ENCODE results near the gene FAM83G. TPM values are rescaled to one million over a fixed set of nuclear protein-coding genes. Genes with fewer than 3 reads are reported as not detected.

Gene FAM83G
- total RNA-seq, 1 experiment from 2014 or later, result 31.4 TPM

DNA sequence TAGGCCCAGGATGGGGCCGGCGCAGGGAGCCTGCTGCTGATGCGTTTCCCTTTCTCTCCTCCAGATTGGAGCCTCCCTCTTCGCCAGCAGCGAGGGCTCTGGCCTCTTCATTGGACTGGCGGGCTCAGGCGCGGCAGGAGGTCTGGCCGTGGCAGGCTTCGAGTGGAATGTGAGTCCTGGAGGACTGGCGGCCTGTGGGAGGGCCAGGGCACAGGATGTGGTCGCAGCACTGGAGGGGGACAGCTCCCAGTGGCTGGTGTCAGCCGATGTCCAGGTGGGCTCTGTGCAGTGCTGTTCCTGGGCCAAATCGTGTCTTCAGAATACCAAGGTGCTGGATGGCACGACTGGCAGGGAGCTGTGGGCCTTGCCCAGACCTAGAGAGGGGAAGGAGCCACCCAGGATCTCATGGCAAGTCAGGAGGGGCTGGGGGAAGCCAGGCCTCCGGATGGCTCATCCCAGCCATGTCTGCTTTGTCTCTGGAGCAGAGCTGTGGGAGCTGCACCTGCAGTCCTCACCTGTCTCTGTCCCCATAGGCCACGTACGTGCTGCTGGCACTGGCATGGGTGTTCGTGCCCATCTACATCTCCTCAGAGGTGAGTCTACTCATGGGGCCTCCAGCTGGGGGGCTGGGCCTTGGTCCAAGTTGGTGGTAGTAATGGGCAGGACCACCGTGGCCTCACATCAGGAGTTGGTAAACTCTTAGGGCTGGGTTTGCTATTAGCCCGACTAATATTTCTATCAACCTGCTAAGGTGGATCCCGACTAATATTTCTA, 45.3 kb downstream of the FAM83G start:
- no peaks in the 10 kb centered on the region for H3K36me3 Mint-ChIP-seq
- H3K4me3 Mint-ChIP-seq, result no peak overlapping the region
- no peak for ATAC-seq
- peaks cover 8% of the 10 kb centered on the region for H3K4me1 Mint-ChIP-seq
- TF ChIP-seq CREB1 (CRISPR knock-in tag; IDR thresholded peaks at IDR 0.05) (no peak), JAZF1 (CRISPR knock-in tag; IDR thresholded peaks at IDR 0.05) (no peak), AFF4 (CRISPR knock-in tag; IDR thresholded peaks at IDR 0.05; ENCODE audit: borderline replicate concordance) (no peak), MAX (CRISPR knock-in tag; IDR thresholded peaks at IDR 0.05) (no peak)
- TF ChIP-seq, protein P1, sequence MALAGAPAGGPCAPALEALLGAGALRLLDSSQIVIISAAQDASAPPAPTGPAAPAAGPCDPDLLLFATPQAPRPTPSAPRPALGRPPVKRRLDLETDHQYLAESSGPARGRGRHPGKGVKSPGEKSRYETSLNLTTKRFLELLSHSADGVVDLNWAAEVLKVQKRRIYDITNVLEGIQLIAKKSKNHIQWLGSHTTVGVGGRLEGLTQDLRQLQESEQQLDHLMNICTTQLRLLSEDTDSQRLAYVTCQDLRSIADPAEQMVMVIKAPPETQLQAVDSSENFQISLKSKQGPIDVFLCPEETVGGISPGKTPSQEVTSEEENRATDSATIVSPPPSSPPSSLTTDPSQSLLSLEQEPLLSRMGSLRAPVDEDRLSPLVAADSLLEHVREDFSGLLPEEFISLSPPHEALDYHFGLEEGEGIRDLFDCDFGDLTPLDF (CRISPR knock-in tag; IDR thresholded peaks at IDR 0.05), result no peak
- H3K9me3 Mint-ChIP-seq, result no peaks in the 10 kb centered on the region
- H3K27ac Mint-ChIP-seq, result no peak overlapping the region
- no peaks in the 10 kb centered on the region for H3K27me3 Mint-ChIP-seq (ENCODE audit: low read depth)
- CTCF ChIA-PET, result interaction anchor here (1.1 to 1.3 kb wide), 2 partner anchors 9 to 31 kb away, joined by 3 read pairs; no protein-coding TSS in a partner anchor
- DNase-seq (ENCODE audit: low spot score), result no peak
- POLR2A ChIA-PET, result no interaction called here

- ATAC-seq (no peak), DNase-seq (ENCODE audit: low spot score) (no peak)
- H3K27me3 Mint-ChIP-seq (ENCODE audit: low read depth), result no peaks in the 10 kb centered on the region
- H3K36me3 Mint-ChIP-seq, result no peaks in the 10 kb centered on the region
- no peak for TF ChIP-seq ZNF138 (CRISPR knock-in tag; conservative IDR thresholded peaks at IDR 0.05)
- TF ChIP-seq, protein P2, sequence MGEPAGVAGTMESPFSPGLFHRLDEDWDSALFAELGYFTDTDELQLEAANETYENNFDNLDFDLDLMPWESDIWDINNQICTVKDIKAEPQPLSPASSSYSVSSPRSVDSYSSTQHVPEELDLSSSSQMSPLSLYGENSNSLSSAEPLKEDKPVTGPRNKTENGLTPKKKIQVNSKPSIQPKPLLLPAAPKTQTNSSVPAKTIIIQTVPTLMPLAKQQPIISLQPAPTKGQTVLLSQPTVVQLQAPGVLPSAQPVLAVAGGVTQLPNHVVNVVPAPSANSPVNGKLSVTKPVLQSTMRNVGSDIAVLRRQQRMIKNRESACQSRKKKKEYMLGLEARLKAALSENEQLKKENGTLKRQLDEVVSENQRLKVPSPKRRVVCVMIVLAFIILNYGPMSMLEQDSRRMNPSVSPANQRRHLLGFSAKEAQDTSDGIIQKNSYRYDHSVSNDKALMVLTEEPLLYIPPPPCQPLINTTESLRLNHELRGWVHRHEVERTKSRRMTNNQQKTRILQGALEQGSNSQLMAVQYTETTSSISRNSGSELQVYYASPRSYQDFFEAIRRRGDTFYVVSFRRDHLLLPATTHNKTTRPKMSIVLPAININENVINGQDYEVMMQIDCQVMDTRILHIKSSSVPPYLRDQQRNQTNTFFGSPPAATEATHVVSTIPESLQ (CRISPR knock-in tag; IDR thresholded peaks at IDR 0.05), result no peak
- H3K4me1 Mint-ChIP-seq, result peaks cover 8% of the 10 kb centered on the region
- no peak overlapping the region for H3K27ac Mint-ChIP-seq
- no peak overlapping the region for H3K4me3 Mint-ChIP-seq
- ChIA-PET CTCF (interaction anchor here (1.3 kb wide), 1 partner anchor 30 kb away, joined by 3 read pairs; no protein-coding TSS in a partner anchor), POLR2A (no interaction called here)
- H3K9me3 Mint-ChIP-seq, result no peaks in the 10 kb centered on the region
Observed at GRCh38 chr17:18958611-18959010, 46.0 kb downstream of the FAM83G start.

GRCh38 chr17:18957831-18958230, 46.7 kb downstream of the FAM83G start:
- ChIA-PET CTCF (interaction anchor here (1.3 kb wide), 1 partner anchor 29 kb away, joined by 3 read pairs; no protein-coding TSS in a partner anchor), POLR2A (no interaction called here)
- H3K36me3 Mint-ChIP-seq, result no peaks in the 10 kb centered on the region
- H3K27ac Mint-ChIP-seq, result no peak overlapping the region
- peaks cover 8% of the 10 kb centered on the region for H3K4me1 Mint-ChIP-seq
- H3K4me3 Mint-ChIP-seq, result no peak overlapping the region
- no peaks in the 10 kb centered on the region for H3K9me3 Mint-ChIP-seq
- ATAC-seq (no peak), DNase-seq (ENCODE audit: low spot score) (no peak)
- no peaks in the 10 kb centered on the region for H3K27me3 Mint-ChIP-seq (ENCODE audit: low read depth)
- TF ChIP-seq ZNF416 (CRISPR knock-in tag; IDR thresholded peaks at IDR 0.05) (no peak), ESRRA (CRISPR knock-in tag; IDR thresholded peaks at IDR 0.05; ENCODE audit: borderline replicate concordance) (no peak), FOXK1 (CRISPR knock-in tag; IDR thresholded peaks at IDR 0.05) (no peak), GABPB1 (CRISPR knock-in tag; IDR thresholded peaks at IDR 0.05) (no peak), NR2C2 (CRISPR knock-in tag; IDR thresholded peaks at IDR 0.05) (no peak), ZBTB21 (CRISPR knock-in tag; IDR thresholded peaks at IDR 0.05; ENCODE audit: borderline replicate concordance) (no peak), CREM (CRISPR knock-in tag; IDR thresholded peaks at IDR 0.05) (no peak), MLX (CRISPR knock-in tag; IDR thresholded peaks at IDR 0.05) (no peak), ZNF263 (CRISPR knock-in tag; IDR thresholded peaks at IDR 0.05; ENCODE audit: low read depth) (no peak), ATF3 (CRISPR knock-in tag; conservative IDR thresholded peaks at IDR 0.05) (no peak), TCF7 (CRISPR knock-in tag; IDR thresholded peaks at IDR 0.05; ENCODE audit: low read depth) (no peak)
- TF ChIP-seq, protein P3, sequence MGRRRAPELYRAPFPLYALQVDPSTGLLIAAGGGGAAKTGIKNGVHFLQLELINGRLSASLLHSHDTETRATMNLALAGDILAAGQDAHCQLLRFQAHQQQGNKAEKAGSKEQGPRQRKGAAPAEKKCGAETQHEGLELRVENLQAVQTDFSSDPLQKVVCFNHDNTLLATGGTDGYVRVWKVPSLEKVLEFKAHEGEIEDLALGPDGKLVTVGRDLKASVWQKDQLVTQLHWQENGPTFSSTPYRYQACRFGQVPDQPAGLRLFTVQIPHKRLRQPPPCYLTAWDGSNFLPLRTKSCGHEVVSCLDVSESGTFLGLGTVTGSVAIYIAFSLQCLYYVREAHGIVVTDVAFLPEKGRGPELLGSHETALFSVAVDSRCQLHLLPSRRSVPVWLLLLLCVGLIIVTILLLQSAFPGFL (CRISPR knock-in tag; IDR thresholded peaks at IDR 0.05; ENCODE audit: borderline replicate concordance), result no peak
- TF ChIP-seq, protein P2 (CRISPR knock-in tag; IDR thresholded peaks at IDR 0.05), result no peak
